ENCODE data around the gene VASP.

- peak in 3 of 4 experiments; percentile 38 to 59 (median 49) for TF ChIP-seq CTCF (IDR thresholded peaks at IDR 0.05)
- TF ChIP-seq POLR2A (IDR thresholded peaks at IDR 0.05): no peak
- TF ChIP-seq POLR2AphosphoS5 (IDR thresholded peaks at IDR 0.05): no peak
- no peak for TF ChIP-seq EP300 (IDR thresholded peaks at IDR 0.05)
Observed at GRCh38 chr19:45558399-45558878, 51.2 kb downstream of the VASP start.

All from gastroesophageal sphincter (tissue), 3 donors.